Astrocyte of the spinal cord (primary cell): Measurements from ENCODE around the gene ADGRV1.
A peak's percentile ranks its signal among the peaks of the same experiment; 100 is the strongest.

Source experiments
- DNase-seq: peaks from one replicate; pipeline ENCODE4 v3.0.0; 2011; ENCODE audit warnings: low read depth, low spot score
- H3K4me3 ChIP-seq: 2 replicates; pipeline ENCODE4 v1.5.1; 2011; ENCODE audit warnings: low read depth, mild to moderate bottlenecking, low read length, moderate library complexity
- CTCF ChIP-seq: IDR thresholded peaks from 2 replicates; pipeline ENCODE4 v1.5.1; 2012; ENCODE audit warnings: low read depth, mild to moderate bottlenecking, low read length, inconsistent platforms
- in situ Hi-C: cut with HindIII; loops from 2 replicates; pipeline ENCODE4 v1.10.0; 2017; ENCODE audit warnings: low sequenced_read_pairs

ADGRV1 gene

GRCh38 chr5:90901261-90901660, 342.7 kb downstream of the ADGRV1 start:
- TF ChIP-seq CTCF, result no peak
- DNase-seq, result no peak
- in situ Hi-C loops, result no loop called here
- H3K4me3 ChIP-seq, result no peak overlapping the region

- DNase-seq, result no peak
- TF ChIP-seq CTCF, result no peak
- in situ Hi-C loops, result no loop called here
- H3K4me3 ChIP-seq, result no peak overlapping the region
Measured at GRCh38 chr5:90902170-90902569, 343.6 kb downstream of the ADGRV1 start.

GRCh38 chr5:90902651-90903386, 344.2 kb downstream of the ADGRV1 start:
- TF ChIP-seq CTCF, result no peak
- in situ Hi-C loops, result no loop called here
- no peak overlapping the region for H3K4me3 ChIP-seq
- DNase-seq, result no peak

- DNase-seq, result peak; percentile 52
- in situ Hi-C loops, result no loop called here
- TF ChIP-seq CTCF, result no peak
- no peak overlapping the region for H3K4me3 ChIP-seq
Measured at GRCh38 chr5:90909101-90909503, 350.5 kb downstream of the ADGRV1 start.

GRCh38 chr5:90909940-90910339, 351.3 kb downstream of the ADGRV1 start:
- in situ Hi-C loops, result no loop called here
- no peak for DNase-seq
- no peak for TF ChIP-seq CTCF
- no peak overlapping the region for H3K4me3 ChIP-seq

- in situ Hi-C loops, result no loop called here
- DNase-seq, result no peak
- no peak overlapping the region for H3K4me3 ChIP-seq
- no peak for TF ChIP-seq CTCF
Measured at GRCh38 chr5:90911169-90911568, 352.6 kb downstream of the ADGRV1 start.
